Mesothelial cell of epicardium (in vitro differentiated cells): ENCODE measurements around the gene XCR1. TPM values are rescaled to one million over a fixed set of nuclear protein-coding genes. Genes with fewer than 3 reads are reported as not detected.

Source experiments
- DNase-seq, 2 experiments: peaks; one replicate each; pipeline ENCODE4 v3.0.0; 2021; ENCODE audit warnings: low spot score in 2 of 2; ENCODE audit not compliant: unreplicated experiment in 2 of 2
- H3K27ac Mint-ChIP-seq: 2 replicates; pipeline ENCODE4 v1.8.0; 2021; ENCODE audit warnings: mixed read lengths
- H3K27me3 Mint-ChIP-seq: 2 replicates; pipeline ENCODE4 v1.8.0; 2021; ENCODE audit warnings: low read depth, mixed read lengths
- H3K36me3 Mint-ChIP-seq: 2 replicates; pipeline ENCODE4 v1.8.0; 2021; ENCODE audit warnings: mixed read lengths
- H3K4me1 Mint-ChIP-seq: 2 replicates; pipeline ENCODE4 v1.8.0; 2021; ENCODE audit warnings: mixed read lengths
- H3K4me3 Mint-ChIP-seq: 2 replicates; pipeline ENCODE4 v1.8.0; 2021; ENCODE audit warnings: mild to moderate bottlenecking, moderate library complexity, mixed read lengths
- H3K9me3 Mint-ChIP-seq: 2 replicates; pipeline ENCODE4 v1.8.0; 2021; ENCODE audit warnings: mixed read lengths
- total RNA-seq: library from RNA; stranded (reverse); gene quantifications from 3 replicates; pipeline ENCODE4 v1.2.1, GENCODE V29; 2021
- TF ChIP-seq, protein P1 (sequence below): fragments of 200-600 bp; sonication (generic); IDR thresholded peaks from one replicate; pipeline ENCODE4 v1.5.0; 2021; ENCODE audit warnings: antibody characterized with exemption; ENCODE audit not compliant: unreplicated experiment

The XCR1 gene
- total RNA-seq, 1 donor from 2014 or later: not detected

DNA sequence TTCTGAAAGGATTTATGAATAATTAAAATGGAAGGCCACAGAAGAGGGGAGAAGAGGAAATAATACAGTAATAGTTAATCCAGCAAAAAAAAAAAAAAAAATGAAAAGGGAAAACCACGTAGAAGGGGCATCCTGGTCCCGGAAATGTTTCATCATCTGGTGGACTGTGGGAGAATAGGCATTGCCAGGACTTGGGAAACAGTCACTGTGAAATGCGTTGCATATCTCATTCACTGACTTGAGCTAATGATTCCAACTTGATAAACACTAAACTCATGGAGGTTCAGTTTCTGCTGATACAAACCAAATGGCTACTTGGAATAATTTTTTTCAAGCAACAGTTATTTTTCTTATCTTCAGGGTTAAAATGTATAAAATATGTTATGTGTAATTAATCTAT lies 3.2 kb downstream of the XCR1 start:
- Mint-ChIP-seq H3K27ac (no peak overlapping the region), H3K36me3 (no peaks in the 10 kb centered on the region), H3K9me3 (peaks cover 36% of the 10 kb centered on the region), H3K4me1 (no peaks in the 10 kb centered on the region), H3K4me3 (no peak overlapping the region), H3K27me3 (peaks cover 2% of the 10 kb centered on the region)
- TF ChIP-seq, protein P1, sequence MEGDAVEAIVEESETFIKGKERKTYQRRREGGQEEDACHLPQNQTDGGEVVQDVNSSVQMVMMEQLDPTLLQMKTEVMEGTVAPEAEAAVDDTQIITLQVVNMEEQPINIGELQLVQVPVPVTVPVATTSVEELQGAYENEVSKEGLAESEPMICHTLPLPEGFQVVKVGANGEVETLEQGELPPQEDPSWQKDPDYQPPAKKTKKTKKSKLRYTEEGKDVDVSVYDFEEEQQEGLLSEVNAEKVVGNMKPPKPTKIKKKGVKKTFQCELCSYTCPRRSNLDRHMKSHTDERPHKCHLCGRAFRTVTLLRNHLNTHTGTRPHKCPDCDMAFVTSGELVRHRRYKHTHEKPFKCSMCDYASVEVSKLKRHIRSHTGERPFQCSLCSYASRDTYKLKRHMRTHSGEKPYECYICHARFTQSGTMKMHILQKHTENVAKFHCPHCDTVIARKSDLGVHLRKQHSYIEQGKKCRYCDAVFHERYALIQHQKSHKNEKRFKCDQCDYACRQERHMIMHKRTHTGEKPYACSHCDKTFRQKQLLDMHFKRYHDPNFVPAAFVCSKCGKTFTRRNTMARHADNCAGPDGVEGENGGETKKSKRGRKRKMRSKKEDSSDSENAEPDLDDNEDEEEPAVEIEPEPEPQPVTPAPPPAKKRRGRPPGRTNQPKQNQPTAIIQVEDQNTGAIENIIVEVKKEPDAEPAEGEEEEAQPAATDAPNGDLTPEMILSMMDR: no peak
- no peak for DNase-seq

DNA sequence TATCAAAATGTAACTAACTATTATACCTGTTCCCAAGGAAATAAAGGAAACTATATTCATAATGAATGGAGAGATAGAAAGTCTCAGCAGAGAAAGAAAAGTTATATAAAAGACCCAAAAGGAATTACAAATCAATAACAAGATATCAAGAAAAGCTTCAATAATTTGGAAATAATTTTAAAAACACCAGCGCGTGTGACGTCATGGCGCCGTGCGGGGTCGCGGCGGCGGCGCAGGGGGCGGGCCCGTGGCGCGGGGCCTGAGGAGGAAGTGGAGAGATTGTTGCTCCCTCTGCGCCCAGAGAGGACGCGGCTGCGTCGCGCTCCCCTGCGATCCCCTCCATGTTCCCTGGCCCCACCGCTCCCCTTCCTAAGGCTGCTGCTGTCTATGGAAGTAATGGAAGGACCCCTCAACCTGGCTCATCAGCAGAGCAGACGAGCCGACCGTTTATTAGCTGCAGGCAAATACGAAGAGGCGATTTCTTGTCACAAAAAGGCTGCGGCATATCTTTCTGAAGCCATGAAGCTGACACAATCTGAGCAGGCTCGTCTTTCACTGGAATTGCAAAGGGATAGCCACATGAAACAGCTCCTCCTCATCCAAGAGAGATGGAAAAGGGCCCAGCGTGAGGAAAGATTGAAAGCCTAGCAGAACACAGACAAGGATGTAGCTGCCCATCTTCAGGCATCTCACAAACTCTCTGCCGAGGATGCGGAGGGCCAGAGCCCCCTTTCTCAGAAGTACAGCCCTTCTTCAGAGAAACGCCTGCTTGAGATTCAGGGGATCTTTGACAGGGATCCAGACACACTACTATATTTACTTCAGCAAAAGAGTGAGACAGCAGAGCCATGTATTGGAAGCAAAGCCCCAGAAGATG lies 4.1 kb downstream of the XCR1 start:
- Mint-ChIP-seq H3K36me3 (no peaks in the 10 kb centered on the region), H3K27me3 (peaks cover 2% of the 10 kb centered on the region), H3K4me1 (no peaks in the 10 kb centered on the region), H3K9me3 (peaks cover 31% of the 10 kb centered on the region), H3K4me3 (no peak overlapping the region), H3K27ac (no peak overlapping the region)
- no peak for DNase-seq
- TF ChIP-seq, protein P1: no peak

DNA sequence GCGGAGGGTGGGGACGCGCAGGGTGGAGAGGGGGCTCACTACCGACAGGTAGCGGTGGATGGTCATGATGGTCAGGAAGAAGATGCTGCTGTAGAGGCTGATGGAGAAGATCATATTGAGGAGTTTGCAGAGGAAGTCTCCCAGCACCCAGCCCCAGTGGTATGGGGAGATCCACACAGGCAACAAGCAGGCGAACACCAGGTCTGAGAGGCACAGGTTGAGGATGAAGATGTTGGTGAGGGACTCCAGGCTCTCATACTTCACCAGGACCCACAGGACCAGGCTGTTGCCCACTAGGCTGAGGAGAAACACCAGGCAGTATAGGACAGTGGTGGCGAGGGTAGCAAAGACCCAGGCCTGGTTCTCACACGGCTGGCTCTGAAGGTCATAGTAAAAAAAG lies 5.8 kb downstream of the XCR1 start:
- DNase-seq: no peak

DNA sequence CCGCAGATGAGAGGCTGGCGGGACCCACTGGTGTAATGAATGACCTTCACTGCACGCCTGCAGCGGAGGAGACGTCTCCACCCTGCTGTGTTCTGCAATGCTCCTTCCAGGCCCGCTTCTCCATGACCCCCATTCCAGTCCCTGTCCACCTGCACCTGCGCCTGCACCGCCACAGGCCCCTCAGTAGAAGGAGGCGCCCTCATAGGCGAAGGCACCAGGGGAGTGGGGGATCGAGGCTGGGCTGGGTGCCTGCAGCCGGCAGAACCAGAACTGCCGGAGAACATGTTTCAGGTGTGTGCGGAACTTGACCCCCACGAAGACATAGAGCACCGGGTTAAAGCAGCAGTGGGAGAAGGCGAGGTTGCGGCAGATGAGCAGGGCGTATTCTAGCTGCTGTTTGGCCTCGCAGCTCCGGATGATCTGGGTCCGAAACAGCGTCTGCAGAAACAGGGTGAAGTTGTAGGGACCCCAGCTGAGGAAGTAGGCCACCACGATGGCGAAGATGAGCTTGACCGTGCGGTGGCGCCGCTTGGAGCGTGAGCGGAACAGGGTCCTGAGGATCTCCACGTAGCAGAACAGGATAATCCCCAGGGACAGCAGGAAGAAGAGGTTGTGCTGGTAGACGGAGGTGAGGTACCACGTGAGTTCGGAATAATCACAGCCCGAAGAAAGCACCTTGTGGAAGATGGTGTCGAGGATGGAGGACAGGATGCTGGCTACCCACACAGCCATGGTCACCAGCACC lies 6.3 kb downstream of the XCR1 start:
- TF ChIP-seq, protein P1: no peak
- H3K27ac Mint-ChIP-seq: no peak overlapping the region
- no peaks in the 10 kb centered on the region for H3K36me3 Mint-ChIP-seq
- no peak for DNase-seq
- H3K9me3 Mint-ChIP-seq: peaks cover 21% of the 10 kb centered on the region
- H3K4me1 Mint-ChIP-seq: no peaks in the 10 kb centered on the region
- no peak overlapping the region for H3K4me3 Mint-ChIP-seq
- H3K27me3 Mint-ChIP-seq: peaks cover 2% of the 10 kb centered on the region

More for the DNA sequence above, 5.8 kb downstream of the XCR1 start:
- Mint-ChIP-seq H3K27ac (no peak overlapping the region), H3K9me3 (peaks cover 21% of the 10 kb centered on the region), H3K36me3 (no peaks in the 10 kb centered on the region), H3K27me3 (peaks cover 2% of the 10 kb centered on the region), H3K4me1 (no peaks in the 10 kb centered on the region), H3K4me3 (no peak overlapping the region)
- TF ChIP-seq, protein P1: no peak

DNA sequence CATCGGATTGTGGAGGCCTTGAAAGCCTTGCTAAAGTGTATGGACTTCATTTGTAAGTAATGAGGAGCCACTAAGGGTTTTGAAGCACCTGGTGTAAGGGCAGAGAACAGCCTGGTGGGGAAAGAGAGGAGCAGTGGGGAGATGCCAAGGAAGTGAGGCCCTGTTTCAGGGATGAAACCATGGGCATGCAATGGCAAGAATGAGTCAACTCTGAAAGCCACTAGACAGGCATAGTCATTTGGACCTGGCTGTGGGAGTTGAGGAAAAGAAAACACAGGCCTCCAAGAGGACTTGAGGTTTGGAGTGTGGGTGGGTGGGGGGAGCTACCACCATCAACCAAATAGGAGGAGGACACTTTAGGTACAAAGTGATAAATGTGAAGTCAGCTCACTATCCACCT lies 7.6 kb downstream of the XCR1 start:
- TF ChIP-seq, protein P1: no peak
- no peak for DNase-seq
- no peaks in the 10 kb centered on the region for H3K4me1 Mint-ChIP-seq

More for the DNA sequence above, 7.6 kb downstream of the XCR1 start:
- H3K9me3 Mint-ChIP-seq: peaks cover 21% of the 10 kb centered on the region
- H3K27ac Mint-ChIP-seq: no peak overlapping the region
- H3K4me3 Mint-ChIP-seq: no peak overlapping the region
- H3K27me3 Mint-ChIP-seq: peaks cover 2% of the 10 kb centered on the region
- no peaks in the 10 kb centered on the region for H3K36me3 Mint-ChIP-seq
